DND-41 (cell line): ENCODE data around the gene CBARP.

ENCODE experiments used
- ATAC-seq: fragments of 200-7000 bp; cut with Tn5 transposase; 3 replicates; pipeline ENCODE4 v1.9.1; 2021; ENCODE audit warnings: low read depth; ENCODE audit not compliant: insufficient read depth
- DNase-seq: peaks from one replicate; pipeline ENCODE4 v3.0.0-alpha.2; 2020
- H2AFZ ChIP-seq: 2 replicates; pipeline ENCODE4 v1.6.0; 2012; ENCODE audit warnings: low read depth, low read length
- H3K27ac ChIP-seq: 2 replicates; pipeline ENCODE4 v1.5.1; 2012; ENCODE audit warnings: low read length, inconsistent platforms
- H3K27me3 ChIP-seq: fragments of 200-600 bp; sonication (generic); 2 replicates; pipeline ENCODE4 v1.6.0; 2012; ENCODE audit warnings: low read length, mild to moderate bottlenecking, inconsistent platforms; ENCODE audit not compliant: insufficient read depth, poor library complexity
- H3K36me3 ChIP-seq: 2 replicates; pipeline ENCODE4 v1.5.1; 2012; ENCODE audit warnings: low read length, inconsistent platforms; ENCODE audit not compliant: insufficient read depth
- H3K4me1 ChIP-seq: 2 replicates; pipeline ENCODE4 v1.5.1; 2012; ENCODE audit warnings: mild to moderate bottlenecking, low read length; ENCODE audit not compliant: insufficient read depth
- H3K4me2 ChIP-seq: 2 replicates; pipeline ENCODE4 v1.6.0; 2012; ENCODE audit warnings: mild to moderate bottlenecking, moderate library complexity, low read length, inconsistent platforms; ENCODE audit not compliant: insufficient read depth
- H3K4me3 ChIP-seq, 2 experiments: fragments of 200-600 bp in 1 of 2; shearing (Covaris generic) in 1 of 2; 2 replicates each; pipeline ENCODE4 v1.5.1; 2012 to 2016; ENCODE audit warnings: inconsistent platforms in 2 of 2, low read length in 2 of 2, mild to moderate bottlenecking in 2 of 2, low read depth in 1 of 2, moderate library complexity in 1 of 2
- H3K79me2 ChIP-seq: 2 replicates; pipeline ENCODE4 v1.6.0; 2012; ENCODE audit warnings: low read length, inconsistent platforms; ENCODE audit not compliant: insufficient read depth
- H3K9ac ChIP-seq: 2 replicates; pipeline ENCODE4 v1.6.0; 2012; ENCODE audit warnings: low read depth, mild to moderate bottlenecking, inconsistent platforms, low read length, moderate library complexity
- H3K9me3 ChIP-seq: 2 replicates; pipeline ENCODE4 v1.5.1; 2012; ENCODE audit warnings: low read length, moderate library complexity, mild to moderate bottlenecking, inconsistent platforms; ENCODE audit not compliant: insufficient read depth, severe bottlenecking
- H4K20me1 ChIP-seq: 2 replicates; pipeline ENCODE4 v1.6.0; 2012; ENCODE audit warnings: low read length; ENCODE audit not compliant: insufficient read depth
- EZH2 ChIP-seq: IDR thresholded peaks from 3 replicates; pipeline ENCODE4 v1.6.1; 2012; ENCODE audit warnings: borderline replicate concordance, low read depth, mild to moderate bottlenecking, moderate library complexity, low read length, inconsistent platforms; ENCODE audit not compliant: severe bottlenecking
- TF ChIP-seq, protein P1 (sequence below): IDR thresholded peaks from 2 replicates; pipeline ENCODE4 v1.5.1; 2012; ENCODE audit warnings: borderline replicate concordance, low read length, moderate library complexity, mild to moderate bottlenecking; ENCODE audit not compliant: poor library complexity, severe bottlenecking; ENCODE audit errors: extremely low read depth

CBARP gene

GRCh38 chr19:1239420-1239795 lies 1.6 kb upstream of the CBARP start:
- peaks cover 14% of the 10 kb centered on the region for H4K20me1 ChIP-seq
- peak overlapping the region; percentile 67 for H2AFZ ChIP-seq
- H3K4me2 ChIP-seq = peak overlapping the region; percentile 96
- DNase-seq (no peak), ATAC-seq (no peak)
- no peaks in the 10 kb centered on the region for H3K9me3 ChIP-seq
- peak overlapping the region; percentile 55; the same call in 1 of the 2 replicates for H3K9ac ChIP-seq
- peaks cover 7% of the 10 kb centered on the region; the same call in 1 of the 2 replicates for H3K36me3 ChIP-seq
- H3K4me1 ChIP-seq = peaks cover 60% of the 10 kb centered on the region
- peak overlapping the region; percentile 21; the same call in 1 of the 2 replicates for H3K27ac ChIP-seq
- TF ChIP-seq, protein P1, sequence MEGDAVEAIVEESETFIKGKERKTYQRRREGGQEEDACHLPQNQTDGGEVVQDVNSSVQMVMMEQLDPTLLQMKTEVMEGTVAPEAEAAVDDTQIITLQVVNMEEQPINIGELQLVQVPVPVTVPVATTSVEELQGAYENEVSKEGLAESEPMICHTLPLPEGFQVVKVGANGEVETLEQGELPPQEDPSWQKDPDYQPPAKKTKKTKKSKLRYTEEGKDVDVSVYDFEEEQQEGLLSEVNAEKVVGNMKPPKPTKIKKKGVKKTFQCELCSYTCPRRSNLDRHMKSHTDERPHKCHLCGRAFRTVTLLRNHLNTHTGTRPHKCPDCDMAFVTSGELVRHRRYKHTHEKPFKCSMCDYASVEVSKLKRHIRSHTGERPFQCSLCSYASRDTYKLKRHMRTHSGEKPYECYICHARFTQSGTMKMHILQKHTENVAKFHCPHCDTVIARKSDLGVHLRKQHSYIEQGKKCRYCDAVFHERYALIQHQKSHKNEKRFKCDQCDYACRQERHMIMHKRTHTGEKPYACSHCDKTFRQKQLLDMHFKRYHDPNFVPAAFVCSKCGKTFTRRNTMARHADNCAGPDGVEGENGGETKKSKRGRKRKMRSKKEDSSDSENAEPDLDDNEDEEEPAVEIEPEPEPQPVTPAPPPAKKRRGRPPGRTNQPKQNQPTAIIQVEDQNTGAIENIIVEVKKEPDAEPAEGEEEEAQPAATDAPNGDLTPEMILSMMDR = no peak
- no peak for TF ChIP-seq EZH2
- peaks cover 31% of the 10 kb centered on the region for H3K79me2 ChIP-seq
- peaks cover 6% of the 10 kb centered on the region for H3K27me3 ChIP-seq
- peak overlapping the region in 1 of 2 experiments; percentile 55; a peak in 2 of 4 replicates for H3K4me3 ChIP-seq

GRCh38 chr19:1238369-1239303 lies 831 bp upstream of the CBARP start:
- H3K79me2 ChIP-seq = peaks cover 25% of the 10 kb centered on the region
- DNase-seq = no peak
- TF ChIP-seq, protein P1 = no peak
- no peak for TF ChIP-seq EZH2
- H3K27me3 ChIP-seq = peaks cover 6% of the 10 kb centered on the region
- peaks cover 54% of the 10 kb centered on the region for H3K4me1 ChIP-seq
- H3K9ac ChIP-seq = peak overlapping the region; percentile 59; the same call in 1 of the 2 replicates
- H3K4me3 ChIP-seq = peak overlapping the region in 1 of 2 experiments; percentile 59; a peak in 2 of 4 replicates
- H2AFZ ChIP-seq = 0 out of 2 replicates have a peak overlapping the region, but pooled peaks have one; percentile 55
- H3K27ac ChIP-seq = no peak overlapping the region
- H3K4me2 ChIP-seq = peak overlapping the region; percentile 77
- no peak for ATAC-seq
- no peaks in the 10 kb centered on the region for H3K9me3 ChIP-seq
- H4K20me1 ChIP-seq = peaks cover 7% of the 10 kb centered on the region; the same call in 1 of the 2 replicates
- peaks cover under 1% of the 10 kb centered on the region; the same call in 1 of the 2 replicates for H3K36me3 ChIP-seq

- no peaks in the 10 kb centered on the region for H3K9me3 ChIP-seq
- peaks cover 6% of the 10 kb centered on the region for H3K27me3 ChIP-seq
- H3K4me2 ChIP-seq = peak overlapping the region; percentile 77
- H4K20me1 ChIP-seq = peaks cover under 1% of the 10 kb centered on the region; the same call in 1 of the 2 replicates
- no peaks in the 10 kb centered on the region; the same call in 1 of the 2 replicates for H3K36me3 ChIP-seq
- H2AFZ ChIP-seq = peak overlapping the region; percentile 37; the same call in 1 of the 2 replicates
- H3K4me3 ChIP-seq = peak overlapping the region; percentile 9 to 59; a peak in 3 of 4 replicates
- peak overlapping the region; percentile 59 for H3K9ac ChIP-seq
- TF ChIP-seq, protein P1 = no peak
- TF ChIP-seq EZH2 = peak; percentile 54
- peaks cover 11% of the 10 kb centered on the region for H3K79me2 ChIP-seq
- DNase-seq (no peak), ATAC-seq (no peak)
- H3K27ac ChIP-seq = no peak overlapping the region
- H3K4me1 ChIP-seq = peaks cover 39% of the 10 kb centered on the region
Observed at GRCh38 chr19:1237027-1237659, 662 bp downstream of the CBARP start.
